Bone marrow (tissue), 2 donors: ENCODE measurements around the gene LRRC9.
A peak's percentile ranks its signal among the peaks of the same experiment; 100 is the strongest.
"Not testable (repeated sequence)": the region's sequence is repeated elsewhere in the genome, so short reads cannot be mapped to it uniquely, and the experiment has no call there.

Source experiments
- DNase-seq, 2 donors: peaks; one replicate each; lab custom pipeline; 2025; lab: John Stamatoyannopoulos, UW

The LRRC9 gene

DNA sequence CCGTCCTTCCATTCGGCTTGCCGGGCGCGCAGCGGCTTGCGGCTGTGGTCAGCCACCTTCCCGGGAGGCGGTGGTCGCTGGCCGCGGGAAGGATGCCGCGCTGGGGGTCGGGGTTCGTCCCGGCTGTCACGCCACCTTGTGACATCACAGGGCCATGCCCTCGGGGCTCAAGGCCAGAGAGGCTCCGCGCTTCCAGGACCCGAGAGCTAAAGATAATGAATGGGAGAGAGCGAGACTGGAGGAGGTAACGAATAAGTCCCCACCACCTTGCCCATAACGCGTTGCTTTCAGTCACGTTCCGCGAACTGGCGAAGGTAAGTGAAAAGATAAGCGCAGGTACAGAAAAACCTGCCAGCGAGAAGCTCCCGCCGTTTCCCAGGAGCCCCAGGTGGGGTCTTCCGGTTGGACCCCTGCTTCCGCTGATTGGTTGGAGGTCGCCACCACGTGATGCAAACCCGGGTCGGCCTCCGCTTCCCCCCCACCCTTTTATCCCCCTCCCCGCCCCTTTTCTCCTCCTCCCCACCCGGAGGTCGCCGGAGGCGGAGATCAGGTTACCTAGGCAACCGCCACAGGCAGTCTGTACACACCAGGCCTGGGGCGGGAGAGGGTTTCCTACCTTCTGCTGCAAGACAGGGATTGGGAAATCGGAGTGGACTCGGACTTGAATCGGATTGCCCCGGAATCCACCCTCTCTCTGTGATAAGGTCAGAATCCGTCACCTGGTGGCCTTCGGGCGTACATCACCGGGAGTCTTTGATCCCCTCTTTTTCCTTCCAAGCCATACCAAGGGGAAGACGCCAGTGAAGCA lies at the start of gene LRRC9:
Gene LRRC9 (plus strand): TSS at position 575 of the 808 bp plus-strand sequence.
- DNase-seq: no peak

DNA sequence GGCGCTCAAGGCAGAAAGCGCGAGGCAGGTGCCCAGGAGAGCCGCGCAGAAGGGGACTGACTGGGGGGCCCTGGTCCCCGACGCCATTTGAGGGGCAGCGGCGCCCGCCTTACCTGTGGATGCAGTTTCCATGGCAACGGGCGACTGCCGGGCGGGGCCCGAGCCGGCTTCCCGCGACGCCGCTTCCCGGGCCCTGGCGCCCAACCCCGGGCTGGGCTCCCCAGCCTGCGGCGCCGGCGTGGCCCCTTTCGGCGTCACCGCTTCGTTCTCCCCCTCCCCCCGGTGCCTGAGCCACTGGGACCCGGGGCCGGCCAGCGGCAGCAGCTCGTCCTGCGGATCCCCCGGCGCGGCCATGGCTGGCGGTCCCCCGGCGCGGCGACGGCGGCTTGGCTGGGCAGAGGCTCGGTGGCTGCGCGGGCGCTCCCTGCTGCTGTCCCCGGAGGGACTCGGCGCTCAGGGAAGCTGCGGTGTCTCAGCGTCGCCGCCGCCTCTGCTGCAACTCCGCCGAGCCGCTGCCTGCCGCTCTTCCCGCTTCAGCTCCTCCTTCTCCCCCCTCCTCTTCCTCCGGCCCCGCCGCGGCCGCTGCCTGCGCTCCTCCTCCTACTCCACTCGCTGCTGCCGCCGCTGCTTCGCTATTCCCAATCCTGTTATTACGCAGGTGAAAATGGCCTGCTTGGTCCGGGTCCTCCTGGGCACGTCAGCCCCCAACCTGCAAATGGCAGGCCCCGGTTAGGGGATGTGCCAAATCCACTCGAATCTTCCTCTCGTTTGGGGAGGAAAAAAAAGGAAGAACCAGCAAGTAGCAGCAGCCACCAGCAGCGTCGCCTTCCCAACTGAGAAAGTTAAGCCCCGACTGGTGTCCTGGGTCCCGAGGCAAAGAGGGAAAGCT lies 49.4 kb upstream of the LRRC9 start, which contains the start of gene RTN1:
Gene RTN1 (minus strand): TSS at position 500 of the 889 bp plus-strand sequence. CDS start 146 bp downstream, at position 354.
- DNase-seq: peak in 1 of 2 donors; percentile 17

DNA sequence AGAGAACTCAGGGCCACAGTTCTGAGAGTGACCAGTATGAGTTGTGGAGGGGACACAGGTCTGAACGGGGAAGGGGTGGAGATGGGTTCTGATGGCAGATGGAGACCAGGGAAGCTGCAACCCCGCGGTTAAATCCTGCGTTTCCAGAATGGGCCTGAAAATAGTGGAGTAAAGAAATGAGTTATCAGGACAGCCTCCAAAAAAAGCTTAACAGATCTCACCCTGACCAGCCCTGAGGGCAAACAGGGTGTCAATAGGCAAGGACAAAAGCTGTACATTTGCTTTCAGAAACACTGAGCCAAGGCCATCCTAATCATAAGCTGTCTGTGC lies 48.8 kb upstream of the LRRC9 start:
- DNase-seq: no peak

- no peak for DNase-seq
Observed at GRCh38 chr14:59882957-59883356, 37.0 kb upstream of the LRRC9 start.

- no peak for DNase-seq
Observed at GRCh38 chr14:59890676-59891075, 29.3 kb upstream of the LRRC9 start.

- no peak for DNase-seq
Observed at GRCh38 chr14:59895721-59896120, 24.2 kb upstream of the LRRC9 start.

- no peak for DNase-seq
Observed at GRCh38 chr14:59897757-59898383, 22.1 kb upstream of the LRRC9 start.

DNA sequence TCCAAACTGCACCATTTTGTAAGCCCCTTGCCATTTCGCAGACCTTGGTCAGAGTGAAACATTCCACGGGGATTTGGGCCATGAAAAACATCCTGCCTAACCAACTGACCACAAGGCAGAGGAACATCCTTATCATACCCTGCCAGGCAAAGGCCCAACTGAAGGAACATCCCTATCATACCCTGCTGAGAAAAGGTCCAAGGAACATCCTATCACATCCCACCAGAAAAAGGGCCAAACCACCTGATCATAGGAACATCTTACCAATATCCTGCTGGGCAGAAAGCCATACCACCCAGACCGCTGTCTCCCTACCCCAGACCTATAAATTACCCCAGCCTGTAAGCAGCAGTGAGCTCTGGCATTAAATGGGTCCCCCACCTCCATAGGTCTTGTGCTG lies 19.4 kb upstream of the LRRC9 start:
- DNase-seq: no peak

DNA sequence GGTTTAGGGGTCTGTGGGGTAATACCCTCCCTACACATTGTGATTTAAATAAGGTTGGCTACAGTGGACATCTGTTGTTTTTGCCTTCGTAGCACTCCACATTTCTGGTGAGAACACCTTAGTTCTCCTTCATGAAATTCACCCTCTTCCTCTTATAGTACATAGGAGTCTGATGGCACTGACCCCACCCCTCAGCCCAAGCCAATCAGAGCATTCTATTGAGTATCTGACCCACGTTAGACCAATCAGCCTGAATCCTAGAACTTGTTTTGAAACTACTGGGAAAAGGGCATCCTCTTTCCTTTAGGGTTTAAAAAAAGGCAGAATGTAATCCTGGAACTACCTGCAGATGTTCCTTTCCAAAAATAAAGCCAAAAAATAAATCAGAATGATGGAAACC lies 15.8 kb upstream of the LRRC9 start:
- DNase-seq: no peak

GRCh38 chr14:59905188-59905587 lies 14.8 kb upstream of the LRRC9 start:
- DNase-seq: no peak

- no peak for DNase-seq
Observed at GRCh38 chr14:59912443-59912842, 7.5 kb upstream of the LRRC9 start.

DNA sequence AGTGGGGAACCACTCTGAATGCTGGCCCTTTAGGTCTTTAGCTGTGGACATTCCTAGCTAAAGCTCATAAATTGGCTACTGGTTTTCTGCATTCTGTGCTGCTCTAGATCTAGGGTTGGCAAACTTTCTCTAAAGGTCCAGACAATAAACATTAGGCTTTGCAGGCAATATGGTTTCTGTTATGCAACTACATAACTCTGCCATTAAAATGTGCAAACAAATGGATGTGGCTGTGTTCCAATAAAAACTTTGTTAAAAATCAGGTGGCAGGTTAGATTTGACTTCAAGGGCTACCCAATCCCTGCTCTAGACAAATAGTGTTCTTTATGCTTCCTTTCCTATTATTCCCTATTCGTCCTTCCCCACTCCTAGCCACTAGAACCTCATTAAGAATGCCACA lies 6.8 kb upstream of the LRRC9 start:
- DNase-seq: no peak

- DNase-seq: no peak
Observed at GRCh38 chr14:59918824-59919569, 947 bp upstream of the LRRC9 start.

GRCh38 chr14:59920378-59920683 lies 387 bp downstream of the LRRC9 start:
- DNase-seq: no peak

GRCh38 chr14:59925797-59926196 lies 5.9 kb downstream of the LRRC9 start:
- no peak for DNase-seq

- no peak for DNase-seq
Observed at GRCh38 chr14:59926534-59926933, 6.6 kb downstream of the LRRC9 start.

GRCh38 chr14:59931237-59931636 lies 11.3 kb downstream of the LRRC9 start:
- no peak for DNase-seq

- no peak for DNase-seq
Observed at GRCh38 chr14:59936145-59936544, 16.2 kb downstream of the LRRC9 start.

GRCh38 chr14:59939828-59940227 lies 19.9 kb downstream of the LRRC9 start:
- no peak for DNase-seq

DNA sequence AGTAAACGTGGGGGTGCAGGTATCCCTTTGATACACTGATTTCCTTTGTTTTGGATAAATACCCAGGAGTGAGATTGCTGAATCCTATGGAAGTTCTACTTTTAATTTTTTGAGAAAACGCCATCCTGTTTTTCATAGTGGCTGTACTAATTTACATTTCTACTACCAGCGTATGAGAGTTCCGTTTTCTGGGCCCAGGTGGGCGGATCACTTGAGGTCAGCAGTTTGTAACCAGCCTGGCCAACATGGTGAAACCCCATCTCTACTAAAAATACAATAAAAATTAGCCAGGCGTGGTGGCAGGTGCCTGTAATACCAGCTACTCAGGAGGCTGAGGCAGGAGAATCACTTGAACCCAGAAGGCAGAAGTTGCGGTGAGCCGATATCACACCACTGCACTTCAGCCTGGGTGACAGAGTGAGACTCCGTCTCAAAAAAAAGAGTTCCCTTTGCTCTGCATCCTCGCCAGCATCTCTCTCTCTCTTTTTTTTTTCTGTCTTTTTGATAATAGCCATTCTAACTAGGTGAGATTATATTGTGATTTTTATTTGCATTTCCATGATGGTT lies 22.4 kb downstream of the LRRC9 start:
- DNase-seq: not testable (repeated sequence)

GRCh38 chr14:59944909-59945308 lies 25.0 kb downstream of the LRRC9 start:
- DNase-seq: no peak

- DNase-seq: not testable (repeated sequence)
Observed at GRCh38 chr14:59952141-59952540, 32.2 kb downstream of the LRRC9 start.
